ENCODE measurements around the gene RTN1. TPM values are rescaled to one million over a fixed set of nuclear protein-coding genes. Genes with fewer than 3 reads are reported as not detected.

RTN1 gene
- total RNA-seq, 1 experiment from 2014 or later, result 15.9 TPM

- DNase-seq (ENCODE audit: low read depth), result no peak
These were observed 59.5 kb downstream of the RTN1 start for GRCh38 chr14:59811073-59811472.

- DNase-seq (ENCODE audit: low read depth), result no peak
These were observed 67.5 kb downstream of the RTN1 start for GRCh38 chr14:59803052-59803540.

GRCh38 chr14:59788176-59788575 lies 82.4 kb downstream of the RTN1 start:
- DNase-seq (ENCODE audit: low read depth), result no peak

- no peak for DNase-seq (ENCODE audit: low read depth)
These were observed 83.4 kb downstream of the RTN1 start for GRCh38 chr14:59787045-59787674.

- no peak for DNase-seq (ENCODE audit: low read depth)
These were observed 84.9 kb downstream of the RTN1 start for GRCh38 chr14:59785629-59786028.

- no peak for DNase-seq (ENCODE audit: low read depth)
These were observed 87.8 kb downstream of the RTN1 start for GRCh38 chr14:59782760-59783159.

GRCh38 chr14:59777006-59777579 lies 93.5 kb downstream of the RTN1 start:
- no peak for DNase-seq (ENCODE audit: low read depth)

GRCh38 chr14:59776468-59776867 lies 94.1 kb downstream of the RTN1 start:
- no peak for DNase-seq (ENCODE audit: low read depth)

GRCh38 chr14:59772233-59772632 lies 98.3 kb downstream of the RTN1 start:
- DNase-seq (ENCODE audit: low read depth), result no peak

GRCh38 chr14:59771577-59771976 lies 99.0 kb downstream of the RTN1 start:
- DNase-seq (ENCODE audit: low read depth), result peak; percentile 70

GRCh38 chr14:59769586-59769985 lies 101.0 kb downstream of the RTN1 start:
- DNase-seq (ENCODE audit: low read depth), result no peak

- DNase-seq (ENCODE audit: low read depth), result peak; percentile 47
These were observed 101.7 kb downstream of the RTN1 start for GRCh38 chr14:59768855-59769375.

- no peak for DNase-seq (ENCODE audit: low read depth)
These were observed 108.7 kb downstream of the RTN1 start for GRCh38 chr14:59761851-59762250.

GRCh38 chr14:59755409-59756135 lies 115.0 kb downstream of the RTN1 start:
- DNase-seq (ENCODE audit: low read depth), result no peak

GRCh38 chr14:59754256-59754655 lies 116.3 kb downstream of the RTN1 start:
- DNase-seq (ENCODE audit: low read depth), result peak; percentile 52

GRCh38 chr14:59753512-59753911 lies 117.1 kb downstream of the RTN1 start:
- no peak for DNase-seq (ENCODE audit: low read depth)

GRCh38 chr14:59751578-59751977 lies 119.0 kb downstream of the RTN1 start:
- no peak for DNase-seq (ENCODE audit: low read depth)

GRCh38 chr14:59739794-59740193 lies 130.8 kb downstream of the RTN1 start:
- peak; percentile 38 for DNase-seq (ENCODE audit: low read depth)

GRCh38 chr14:59728304-59728703 lies 142.3 kb downstream of the RTN1 start:
- DNase-seq (ENCODE audit: low read depth), result no peak

GRCh38 chr14:59727073-59727661 lies 143.4 kb downstream of the RTN1 start:
- DNase-seq (ENCODE audit: low read depth), result no peak

GRCh38 chr14:59711080-59711479 lies 159.5 kb downstream of the RTN1 start:
- DNase-seq (ENCODE audit: low read depth), result no peak
